GM21576 (cell line): ENCODE results near the gene FOLR3.
"Not testable (repeated sequence)": the region's sequence is repeated elsewhere in the genome, so short reads cannot be mapped to it uniquely, and the experiment has no call there.

Source experiments
- ATAC-seq: cut with Tn5 transposase; IDR thresholded peaks from one replicate; pipeline ENCODE4 v1.9.1; 2021; ENCODE audit warnings: mild to moderate bottlenecking, moderate library complexity; ENCODE audit not compliant: unreplicated experiment

The FOLR3 gene

GRCh38 chr11:72123117-72123653 lies 12.3 kb upstream of the FOLR3 start:
- no peak for ATAC-seq

- no peak for ATAC-seq
Measured at GRCh38 chr11:72124046-72124445, 11.5 kb upstream of the FOLR3 start.

- ATAC-seq = no peak
Measured at GRCh38 chr11:72125956-72126355, 9.6 kb upstream of the FOLR3 start.

- no peak for ATAC-seq
Measured at GRCh38 chr11:72127923-72128322, 7.6 kb upstream of the FOLR3 start.

- ATAC-seq = no peak
Measured at GRCh38 chr11:72129381-72129780, 6.1 kb upstream of the FOLR3 start.

GRCh38 chr11:72132646-72133045 lies 2.9 kb upstream of the FOLR3 start:
- no peak for ATAC-seq

- no peak for ATAC-seq
Measured at GRCh38 chr11:72135891-72136683, 562 bp downstream of the FOLR3 start.

GRCh38 chr11:72136684-72137262 lies 1.2 kb downstream of the FOLR3 start:
- no peak for ATAC-seq

GRCh38 chr11:72138821-72139390 lies 3.4 kb downstream of the FOLR3 start:
- no peak for ATAC-seq

GRCh38 chr11:72139500-72139899 lies 4.0 kb downstream of the FOLR3 start:
- no peak for ATAC-seq

GRCh38 chr11:72140661-72141060 lies 5.1 kb downstream of the FOLR3 start:
- no peak for ATAC-seq

- ATAC-seq = no peak
Measured at GRCh38 chr11:72141066-72141465, 5.5 kb downstream of the FOLR3 start.

GRCh38 chr11:72142086-72142485 lies 6.6 kb downstream of the FOLR3 start:
- ATAC-seq = not testable (repeated sequence)

GRCh38 chr11:72142543-72142942 lies 7.0 kb downstream of the FOLR3 start:
- ATAC-seq = not testable (repeated sequence)

GRCh38 chr11:72144807-72145565 lies 9.5 kb downstream of the FOLR3 start:
- no peak for ATAC-seq

- ATAC-seq = no peak
Measured at GRCh38 chr11:72146625-72147024, 11.1 kb downstream of the FOLR3 start.

- ATAC-seq = no peak
Measured at GRCh38 chr11:72150882-72151281, 15.4 kb downstream of the FOLR3 start.

GRCh38 chr11:72153874-72154273 lies 18.3 kb downstream of the FOLR3 start:
- ATAC-seq = not testable (repeated sequence)

- no peak for ATAC-seq
Measured at GRCh38 chr11:72154816-72155215, 19.3 kb downstream of the FOLR3 start.

GRCh38 chr11:72155751-72156150 lies 20.2 kb downstream of the FOLR3 start:
- no peak for ATAC-seq

- ATAC-seq = no peak
Measured at GRCh38 chr11:72157131-72157530, 21.6 kb downstream of the FOLR3 start.
